Adipocyte (in vitro differentiated cells): Measurements from ENCODE around the gene ARL5C.

Source experiments
- DNase-seq: peaks from one replicate; pipeline ENCODE4 v3.0.0-alpha.2; 2015; ENCODE audit warnings: low read depth
- H3K27me3 ChIP-seq: replicated peaks from 2 replicates; pipeline ENCODE4 v1.7.0; 2013; ENCODE audit warnings: mild to moderate bottlenecking, low read length, moderate library complexity; ENCODE audit not compliant: control insufficient read depth, insufficient read depth
- H3K36me3 ChIP-seq: 2 replicates; pipeline ENCODE4 v1.7.0; 2013; ENCODE audit warnings: low read length, mild to moderate bottlenecking, moderate library complexity; ENCODE audit not compliant: control insufficient read depth, insufficient read depth, severe bottlenecking
- H3K4me1 ChIP-seq: 2 replicates; pipeline ENCODE4 v1.7.0; 2013; ENCODE audit warnings: mild to moderate bottlenecking, low read length, moderate library complexity; ENCODE audit not compliant: control insufficient read depth, insufficient read depth
- H3K4me3 ChIP-seq: 2 replicates; pipeline ENCODE4 v1.7.0; 2013; ENCODE audit warnings: mild to moderate bottlenecking, low read length, moderate library complexity
- H3K9ac ChIP-seq: 2 replicates; pipeline ENCODE4 v1.7.0; 2013; ENCODE audit warnings: mild to moderate bottlenecking, low read length, moderate library complexity
- H3K9me3 ChIP-seq: 2 replicates; pipeline ENCODE4 v1.7.0; 2013; ENCODE audit warnings: mild to moderate bottlenecking, low read length, moderate library complexity; ENCODE audit not compliant: control insufficient read depth

Gene ARL5C

DNA sequence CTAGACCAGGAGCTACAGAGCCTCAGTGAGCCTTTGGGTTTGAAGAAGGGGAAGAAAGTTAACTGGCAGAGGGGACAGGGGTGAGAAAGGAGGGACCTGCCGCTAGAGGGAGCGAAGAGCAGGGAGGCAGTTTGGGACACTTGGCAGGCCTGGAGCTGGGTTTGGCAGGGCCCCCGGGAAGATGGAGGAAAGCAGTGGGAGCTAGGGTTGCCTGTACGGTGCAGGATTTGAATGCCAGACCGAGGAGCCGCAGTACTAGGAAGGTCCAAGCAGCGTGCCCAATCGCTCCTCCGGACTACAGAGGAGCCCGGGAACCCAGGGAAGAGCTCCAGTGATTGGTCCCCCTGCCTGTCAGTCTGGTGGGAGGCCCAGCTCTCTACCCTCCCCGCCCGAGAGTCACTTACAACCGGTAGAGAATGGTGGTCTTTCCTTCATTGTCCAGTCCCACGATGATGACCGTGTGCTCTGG, 1.3 kb downstream of the ARL5C start:
- peak; percentile 92 for DNase-seq
- Histone ChIP-seq H3K4me1 (peaks cover 17% of the 10 kb centered on the region), H3K36me3 (no peaks in the 10 kb centered on the region), H3K4me3 (peak overlapping the region; percentile 71), H3K27me3 (peaks cover 29% of the 10 kb centered on the region), H3K9ac (peak overlapping the region; percentile 55), H3K9me3 (no peaks in the 10 kb centered on the region)

DNA sequence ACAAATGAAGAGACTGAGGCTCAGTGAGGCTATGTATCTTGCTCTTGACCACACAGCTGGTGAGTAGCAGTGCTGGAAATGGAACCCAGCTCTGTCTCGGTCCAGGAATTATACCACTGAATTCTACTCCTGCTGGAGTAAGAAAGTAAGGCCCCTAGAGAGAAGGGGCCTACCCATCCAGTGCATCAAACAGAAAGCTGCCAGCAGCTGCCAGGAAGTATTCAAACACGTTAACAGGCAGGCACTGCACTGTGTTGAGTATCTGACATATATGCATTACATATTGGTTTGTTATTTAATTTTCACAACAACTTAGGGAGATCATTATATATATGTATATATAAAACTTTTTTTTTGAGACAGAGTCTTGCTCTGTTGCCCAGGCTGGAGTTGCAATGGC, 4.0 kb downstream of the ARL5C start:
- Histone ChIP-seq H3K4me3 (no peak overlapping the region), H3K9me3 (no peaks in the 10 kb centered on the region)

DNA sequence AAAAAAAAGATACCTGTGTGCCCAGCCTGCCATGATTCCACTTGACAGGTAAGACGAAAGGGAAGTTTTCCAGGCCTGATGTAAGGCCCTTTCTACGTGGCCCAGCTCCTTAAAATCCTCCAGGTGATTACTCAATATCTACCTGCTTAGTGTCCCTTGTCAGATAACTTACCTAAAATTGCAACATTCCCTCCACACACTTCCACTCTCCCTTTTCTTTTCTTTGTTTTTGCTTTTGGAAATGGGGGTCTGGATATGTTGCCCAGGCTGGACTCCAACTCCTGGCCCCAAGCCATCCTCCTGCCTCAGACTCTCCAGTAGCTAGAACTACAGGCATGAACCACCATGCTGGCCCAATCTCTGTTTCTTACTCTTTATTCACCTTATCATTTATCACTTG, 7.3 kb downstream of the ARL5C start:
- no peak overlapping the region for H3K9ac ChIP-seq
- no peaks in the 10 kb centered on the region for H3K36me3 ChIP-seq
- no peak for DNase-seq
- H3K27me3 ChIP-seq: peaks cover 5% of the 10 kb centered on the region
- H3K4me1 ChIP-seq: peaks cover 5% of the 10 kb centered on the region
- H3K9me3 ChIP-seq: no peaks in the 10 kb centered on the region
- no peak overlapping the region for H3K4me3 ChIP-seq

More for the DNA sequence above, 4.0 kb downstream of the ARL5C start:
- peaks cover 22% of the 10 kb centered on the region for H3K27me3 ChIP-seq
- H3K9ac ChIP-seq: no peak overlapping the region
- peaks cover 17% of the 10 kb centered on the region for H3K4me1 ChIP-seq
- no peaks in the 10 kb centered on the region for H3K36me3 ChIP-seq
- no peak for DNase-seq

DNA sequence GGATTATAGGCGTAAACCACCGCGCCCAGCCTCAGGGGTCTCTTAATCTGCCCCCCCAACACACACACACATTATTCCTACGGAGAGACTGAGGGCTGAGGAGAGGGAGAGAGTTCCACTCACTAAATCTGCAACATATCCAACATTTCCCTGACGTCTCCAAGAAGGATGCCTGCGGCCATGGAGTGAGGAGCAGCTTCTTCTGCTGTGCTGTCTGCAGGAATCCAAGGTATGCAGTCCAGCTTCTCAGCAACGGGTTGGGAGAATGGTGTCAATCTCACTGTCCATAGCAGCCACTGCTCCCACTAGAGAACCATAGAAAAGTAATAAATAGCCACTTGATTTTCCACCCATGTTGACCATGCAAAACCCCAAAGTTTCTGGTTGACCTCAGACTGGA, 9.5 kb downstream of the ARL5C start:
- no peak overlapping the region for H3K9ac ChIP-seq
- DNase-seq: no peak
- no peak overlapping the region for H3K4me3 ChIP-seq
- peaks cover 18% of the 10 kb centered on the region for H3K4me1 ChIP-seq
- no peaks in the 10 kb centered on the region for H3K36me3 ChIP-seq
- H3K9me3 ChIP-seq: no peaks in the 10 kb centered on the region
- peaks cover 5% of the 10 kb centered on the region for H3K27me3 ChIP-seq

DNA sequence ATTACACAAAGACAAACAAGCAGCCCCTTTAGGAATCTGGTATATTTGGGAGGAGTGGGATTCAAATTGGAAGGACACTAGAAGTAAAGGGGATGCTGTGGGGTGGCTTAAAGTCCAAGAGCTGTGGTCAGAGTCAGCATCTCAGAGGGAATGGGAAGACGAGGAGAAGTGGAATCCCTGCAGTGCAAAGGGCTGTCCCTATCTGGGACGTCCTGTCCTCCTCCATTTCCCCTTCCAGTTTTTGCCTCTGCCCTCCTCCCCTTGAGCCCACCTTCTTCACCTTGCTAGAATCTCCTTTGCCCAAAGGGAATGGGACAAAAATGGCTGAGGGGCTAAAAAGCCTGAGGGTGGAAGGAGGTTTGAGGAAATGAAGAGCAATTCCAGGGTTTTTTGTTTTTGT, 10.3 kb downstream of the ARL5C start:
- Histone ChIP-seq H3K27me3 (peaks cover 5% of the 10 kb centered on the region), H3K4me3 (no peak overlapping the region), H3K9ac (no peak overlapping the region), H3K9me3 (no peaks in the 10 kb centered on the region), H3K36me3 (no peaks in the 10 kb centered on the region), H3K4me1 (peaks cover 13% of the 10 kb centered on the region)
- DNase-seq: no peak

DNA sequence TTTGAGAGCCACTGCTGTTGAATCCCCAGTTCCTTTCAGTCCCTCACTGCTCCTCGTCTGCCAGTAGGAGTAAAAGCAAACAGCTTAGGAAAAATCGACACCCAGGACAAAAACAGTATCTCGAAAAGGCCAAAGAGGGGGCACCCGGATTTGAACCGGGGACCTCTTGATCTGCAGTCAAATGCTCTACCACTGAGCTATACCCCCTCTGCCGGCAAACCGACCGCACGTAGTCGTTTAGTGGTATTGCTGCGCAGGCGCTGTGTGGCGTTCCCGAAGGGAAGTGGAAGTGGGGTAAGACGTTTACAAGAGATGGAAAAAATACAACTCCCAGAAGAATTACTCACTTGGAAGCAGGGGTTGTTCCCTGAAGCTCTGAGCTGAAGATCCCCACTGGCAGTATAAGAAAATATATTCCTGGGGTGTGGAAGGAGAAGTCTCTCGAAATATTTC, 12.3 kb downstream of the ARL5C start:
- peak overlapping the region; percentile 94 for H3K4me3 ChIP-seq
- peak; percentile 90 for DNase-seq
- no peaks in the 10 kb centered on the region for H3K36me3 ChIP-seq
- no peaks in the 10 kb centered on the region for H3K9me3 ChIP-seq
- H3K27me3 ChIP-seq: peaks cover 5% of the 10 kb centered on the region
- H3K4me1 ChIP-seq: peaks cover 13% of the 10 kb centered on the region
- H3K9ac ChIP-seq: peak overlapping the region; percentile 88

DNA sequence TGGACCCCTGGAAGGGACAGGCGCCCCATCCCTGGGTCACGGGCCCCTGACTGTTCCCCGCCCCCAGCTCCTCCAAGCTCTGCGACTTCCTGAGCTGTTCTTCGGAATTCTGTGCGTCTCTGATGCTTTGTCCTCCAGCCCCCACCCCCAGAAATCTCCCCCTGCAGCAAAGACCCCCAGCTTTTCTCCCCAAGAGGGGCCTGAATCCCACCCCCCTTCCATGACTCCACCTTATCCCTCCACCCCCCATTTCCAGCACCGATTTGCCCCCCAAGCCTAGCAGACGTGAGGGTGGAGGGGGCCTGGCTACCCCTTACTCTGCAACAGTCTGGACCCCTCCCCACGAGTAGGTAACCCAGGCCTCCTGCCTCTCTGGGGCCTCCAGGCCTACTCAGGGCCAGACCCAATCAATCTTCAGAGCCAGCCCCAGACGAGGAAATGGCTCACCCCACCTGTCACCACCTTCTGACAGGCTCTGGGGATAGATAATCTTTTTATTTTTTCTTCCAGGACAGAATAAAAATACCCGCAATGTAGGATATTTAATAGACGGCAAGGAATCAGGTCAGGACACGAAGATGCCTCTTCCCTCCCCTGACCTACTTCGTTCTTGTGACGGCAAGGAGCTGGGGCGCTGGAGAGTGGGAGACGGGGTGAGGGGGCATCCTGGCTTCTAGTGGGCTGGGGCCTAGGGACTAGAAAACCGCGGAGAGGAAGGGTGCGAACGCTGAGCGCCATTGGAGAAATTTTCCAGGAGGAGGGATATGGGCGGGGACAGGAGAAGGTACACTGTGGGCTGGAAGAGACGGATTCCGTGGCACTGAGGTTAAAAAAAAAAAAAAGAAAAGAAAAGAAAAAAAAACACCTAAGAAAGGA, 13.8 kb downstream of the ARL5C start:
- Histone ChIP-seq H3K27me3 (peaks cover 5% of the 10 kb centered on the region), H3K4me3 (peak overlapping the region; percentile 94)
- no peak for DNase-seq

DNA sequence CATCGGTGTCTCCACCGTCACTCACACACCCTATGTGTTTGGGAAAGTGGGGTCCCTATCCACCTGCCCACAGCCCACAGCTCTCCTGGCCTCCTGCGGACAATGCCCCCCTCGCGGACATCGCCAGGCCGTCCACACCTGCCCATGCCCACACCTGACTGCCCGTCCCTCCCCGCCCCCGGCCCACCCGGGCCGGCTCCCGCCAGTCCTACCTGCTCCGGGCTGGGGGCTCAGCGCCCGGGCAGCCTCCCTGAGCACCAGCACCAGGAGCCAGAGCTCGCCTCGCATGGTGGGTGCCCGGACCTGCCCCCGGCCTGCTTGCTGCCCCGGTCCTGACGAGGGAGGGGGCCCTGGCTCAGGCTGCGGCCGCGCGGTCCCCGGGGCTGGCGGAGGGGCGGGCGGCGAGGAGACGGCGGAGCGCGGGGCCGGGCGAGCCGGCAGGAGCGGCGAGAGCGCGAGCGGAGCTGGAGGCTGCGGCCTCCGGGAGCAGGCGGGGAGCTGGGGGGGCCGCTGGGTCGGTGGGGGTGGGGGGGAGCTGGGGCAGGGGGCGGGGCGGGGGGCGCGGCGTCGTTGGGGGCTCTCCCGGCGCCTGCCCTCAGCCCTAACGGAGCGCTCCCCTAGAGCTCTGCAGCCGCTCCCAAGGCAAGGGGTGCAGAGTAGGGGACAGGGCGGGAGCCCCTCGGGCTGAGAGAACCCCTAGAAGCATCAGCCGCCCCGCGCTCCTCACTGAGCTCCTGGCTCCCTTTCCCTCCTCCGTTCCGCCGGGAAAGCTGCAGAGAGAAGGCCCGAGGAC, 14.6 kb downstream of the ARL5C start, which contains the start of gene PLXDC1:
TSS of gene PLXDC1 (minus strand) at position 488 of the 793 bp plus-strand sequence. CDS start at position 288, 200 bp downstream.
- H3K4me1 ChIP-seq: peaks cover 13% of the 10 kb centered on the region
- H3K9me3 ChIP-seq: no peaks in the 10 kb centered on the region
- DNase-seq: peak; percentile 52
- H3K4me3 ChIP-seq: peak within 1 kb of the TSS; percentile 94
- H3K9ac ChIP-seq: peak within 1 kb of the TSS; percentile 71
- H3K27me3 ChIP-seq: no peaks in the 10 kb centered on the region
- no peaks in the 10 kb centered on the region for H3K36me3 ChIP-seq

More for the DNA sequence above, 13.8 kb downstream of the ARL5C start:
- H3K9me3 ChIP-seq: no peaks in the 10 kb centered on the region
- peaks cover 13% of the 10 kb centered on the region for H3K4me1 ChIP-seq
- no peaks in the 10 kb centered on the region for H3K36me3 ChIP-seq
- H3K9ac ChIP-seq: peak overlapping the region; percentile 71

DNA sequence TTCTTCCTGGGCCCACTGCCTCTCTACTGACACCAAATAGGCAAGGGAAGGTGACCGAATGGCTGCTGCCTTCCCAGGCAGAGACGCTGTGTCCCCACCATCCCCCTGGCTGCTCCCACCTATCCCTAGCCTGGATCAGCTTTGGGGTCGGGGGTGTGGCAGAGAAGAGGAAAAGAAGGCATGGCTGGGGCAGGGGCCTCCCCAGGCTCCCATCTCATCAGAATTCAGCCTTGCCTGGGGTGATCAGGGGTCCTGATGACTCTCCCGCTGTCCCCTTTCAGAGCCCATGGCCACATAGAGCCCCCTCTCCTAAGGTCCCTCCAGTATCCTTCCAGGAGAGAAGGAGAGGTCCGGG, 15.2 kb downstream of the ARL5C start:
- DNase-seq: no peak
- no peaks in the 10 kb centered on the region for H3K27me3 ChIP-seq
- peaks cover 13% of the 10 kb centered on the region for H3K4me1 ChIP-seq
- no peaks in the 10 kb centered on the region for H3K9me3 ChIP-seq
- H3K36me3 ChIP-seq: no peaks in the 10 kb centered on the region
- no peak overlapping the region for H3K9ac ChIP-seq
- peak overlapping the region; percentile 47 for H3K4me3 ChIP-seq

DNA sequence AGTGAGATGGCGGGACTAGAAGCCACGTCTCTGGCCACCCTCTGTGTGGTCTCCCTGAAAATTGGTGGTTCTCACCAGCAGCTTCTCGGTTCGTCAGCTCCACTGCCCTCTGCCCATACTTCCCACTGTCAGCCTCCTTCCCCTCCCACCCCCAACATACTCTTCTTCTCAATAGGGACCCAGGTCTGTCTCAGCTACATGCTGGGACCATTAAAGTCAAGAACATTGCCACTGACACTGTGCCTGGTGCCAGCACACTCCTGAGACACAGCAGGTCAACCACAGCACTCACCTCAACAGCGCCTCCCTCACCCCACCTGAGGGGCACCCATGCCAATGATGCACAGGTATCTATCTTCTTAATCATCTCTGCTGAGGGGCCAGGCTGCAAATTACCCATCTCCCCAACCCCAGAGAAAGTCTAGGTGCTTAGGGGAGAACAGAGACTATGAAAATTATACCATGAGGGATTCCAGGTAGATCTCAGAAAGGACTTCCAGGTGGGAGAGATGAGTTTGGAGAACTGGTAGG, 15.8 kb downstream of the ARL5C start:
- no peak for DNase-seq
- no peaks in the 10 kb centered on the region for H3K9me3 ChIP-seq
- no peak overlapping the region for H3K9ac ChIP-seq
- peaks cover 13% of the 10 kb centered on the region for H3K4me1 ChIP-seq
- no peak overlapping the region for H3K4me3 ChIP-seq
- no peaks in the 10 kb centered on the region for H3K36me3 ChIP-seq
- H3K27me3 ChIP-seq: no peaks in the 10 kb centered on the region
